Pancreas (tissue), 10 donors: ENCODE results near the gene PGF. TPM values are rescaled to one million over a fixed set of nuclear protein-coding genes. Genes with fewer than 3 reads are reported as not detected.

ENCODE experiments used
- ATAC-seq, 4 donors: fragments of 200-7000 bp; cut with Tn5 transposase; one replicate each; pipeline versions ENCODE4 v1.8.0 to v1.9.1; 2020; ENCODE audit warnings: mild to moderate bottlenecking in 4 of 4, moderate library complexity in 4 of 4
- DNase-seq, 6 donors: peaks; one replicate each; pipeline ENCODE4 v3.0.0-alpha.2; 2020
- FAIRE-seq: peaks from 2 replicates; lab custom pipeline; 2012; peaks lifted over from hg19 to GRCh38; lab: Jason Lieb, UNC
- H3K27ac ChIP-seq, 4 donors: fragments of 200-600 bp; sonication (generic); 1 replicate in 3 of 4; 2 replicates in 1 of 4; pipeline versions ENCODE4 v1.5.0 to v1.8.0; 2020
- H3K27me3 ChIP-seq, 4 donors: fragments of 200-600 bp; one replicate each; pipeline ENCODE4 v1.8.0; 2021
- H3K36me3 ChIP-seq, 3 donors: fragments of 200-600 bp; sonication (generic) in 1 of 3; one replicate each; pipeline versions ENCODE4 v1.5.0 to v1.8.0; 2020 to 2021
- H3K4me1 ChIP-seq, 3 donors: fragments of 200-600 bp; one replicate each; pipeline ENCODE4 v1.8.0; 2021
- H3K4me3 ChIP-seq, 4 donors: fragments of 200-600 bp; sonication (generic) in 2 of 4; one replicate each; pipeline versions ENCODE4 v1.5.0 to v1.8.0; 2020 to 2021
- H3K9me3 ChIP-seq, 4 donors: fragments of 200-600 bp; one replicate each; pipeline ENCODE4 v1.8.0; 2021
- CTCF ChIP-seq, 4 donors: fragments of 200-600 bp; sonication (generic) in 3 of 4; IDR thresholded peaks; one replicate each; pipeline versions ENCODE4 v1.5.0 to v1.8.0; 2021; ENCODE audit warnings: antibody characterized with exemption in 4 of 4
- WGBS, 2 donors: extraction: QIAGEN DNeasy Blood & Tissue Kit; methylation state at CpG; one replicate each; pipeline ENCODE4 v1.1.7; 2013; 5-methylcytosine and 5-hydroxymethylcytosine counted together
- intact Hi-C, 3 donors: fragments of 100-400 bp; cut with DNase I; formaldehyde crosslinking; loops; one replicate each; pipeline versions ENCODE4 v1.11.1 to v1.14.2; 2022
- polyA plus RNA-seq, 2 donors: library from polyadenylated mRNA; stranded (reverse); fragments of 200-250 nt; gene quantifications; one replicate each; pipeline ENCODE4 v1.2.3, GENCODE V29; 2013
- total RNA-seq, 6 donors: library from RNA; stranded (reverse); fragmentation: NEBNext Ultra II Directional in 4 of 6; extraction: Animal tissue kit (Norgen Biotek cat#: 25700) in 4 of 6; gene quantifications; one replicate each; pipeline versions ENCODE4 v1.2.1 to v1.2.4, GENCODE V29; 2021 to 2023
- donor health status: healthy with polysubstance abuse.
- donor health status: DM: no; HTN: no; CAD: no; lungs with moderate emphysema.
- donor health status: DM: no; HTN: no; CAD: no.
- donor health status: control.
- donor health status: control.
- donor health status: Bipolar disorder and iron deficiency.
- donor health status: DM: yes; HTN: yes; CAD: no.
- donor health status: DM: no; HTN: no; CAD: no.
- donor health status: DM: no; HTN: no; CAD: no.
- donor health status: DM: yes; HTN: yes; CAD: no.

PGF gene
- total and polyA plus RNA-seq, 8 donors, result 0.73 to 4.7 (median 1.6) TPM

DNA sequence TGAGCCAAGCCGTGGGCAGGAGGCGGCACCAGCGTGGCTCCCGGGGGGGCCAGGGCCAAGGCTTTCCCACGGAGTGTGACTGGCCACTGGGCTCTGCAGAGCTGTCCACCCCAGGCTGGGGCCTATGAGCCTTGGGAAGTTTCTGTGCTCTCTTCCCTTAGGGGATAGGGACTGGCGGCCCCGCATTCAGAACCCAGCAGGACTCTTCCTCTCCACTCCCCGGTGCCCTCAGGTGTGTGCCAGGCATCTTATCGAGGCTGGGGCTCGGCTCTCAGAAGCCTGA, 29.6 kb upstream of the PGF start:
- Histone ChIP-seq H3K4me3 (no peak overlapping the region), H3K27me3 (no peaks in the 10 kb centered on the region), H3K4me1 (no peaks in the 10 kb centered on the region), H3K36me3 (no peaks in the 10 kb centered on the region), H3K27ac (no peak overlapping the region), H3K9me3 (no peaks in the 10 kb centered on the region)
- no peak for ATAC-seq
- FAIRE-seq, result no peak
- TF ChIP-seq CTCF (IDR thresholded peaks at IDR 0.05), result no peak
- intact Hi-C loops, result no loop called here
- 73 to 76% methylated on average over 10 of the region's 10 CpGs for WGBS, 2 donors
- DNase-seq, result no peak

DNA sequence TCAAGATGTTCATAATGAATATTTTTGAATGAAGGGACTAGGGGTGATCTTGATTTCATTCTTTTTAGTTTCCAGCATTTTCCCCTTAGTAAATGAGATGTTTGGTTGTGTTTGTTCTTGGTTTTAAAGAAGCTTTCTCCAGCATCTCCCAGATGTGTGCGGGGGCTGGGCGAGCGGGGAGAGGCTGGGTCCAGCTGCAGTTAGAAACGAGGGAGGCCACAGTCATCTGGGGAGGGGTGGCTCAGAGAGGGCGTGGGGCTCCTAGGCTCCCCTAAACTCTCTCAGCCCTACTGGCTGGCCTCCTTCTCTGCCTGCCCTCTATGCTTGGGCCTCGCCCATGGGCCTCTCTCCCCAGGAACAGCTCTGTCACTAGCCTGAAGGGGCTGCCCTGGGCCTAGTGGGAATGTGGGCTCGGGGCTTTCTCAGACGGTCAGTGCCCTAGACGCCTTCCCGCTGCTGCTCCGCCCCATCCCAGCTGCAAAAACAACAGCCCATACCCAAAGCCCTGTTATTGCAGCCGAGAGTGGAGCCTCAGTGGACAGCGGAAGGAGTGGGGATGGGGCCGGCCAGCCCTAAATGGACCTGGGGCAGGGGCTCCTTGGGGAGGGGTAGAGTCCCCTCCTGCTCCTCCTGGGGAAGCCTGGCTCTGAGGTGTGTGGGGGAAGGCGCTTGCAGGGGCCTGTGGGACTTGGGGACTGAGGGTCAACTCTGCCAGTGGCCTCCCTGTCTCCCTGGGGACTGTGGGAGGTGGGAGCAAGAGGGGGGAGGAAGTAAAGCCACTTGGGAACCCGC, 29.0 kb upstream of the PGF start:
- no peak for TF ChIP-seq CTCF (IDR thresholded peaks at IDR 0.05)
- no peak for FAIRE-seq
- Histone ChIP-seq H3K36me3 (no peaks in the 10 kb centered on the region), H3K27ac (no peak overlapping the region), H3K27me3 (no peaks in the 10 kb centered on the region), H3K4me3 (no peak overlapping the region), H3K9me3 (no peaks in the 10 kb centered on the region), H3K4me1 (no peaks in the 10 kb centered on the region)
- ATAC-seq, result no peak
- DNase-seq, result no peak
- intact Hi-C loops, result no loop called here
- WGBS, 2 donors, result 79 to 83% methylated on average over 16 of the region's 16 CpGs

- Histone ChIP-seq H3K9me3 (no peaks in the 10 kb centered on the region), H3K4me3 (no peak overlapping the region), H3K27me3 (no peaks in the 10 kb centered on the region), H3K27ac (no peak overlapping the region), H3K36me3 (no peaks in the 10 kb centered on the region), H3K4me1 (no peaks in the 10 kb centered on the region)
- FAIRE-seq (no peak), DNase-seq (no peak), ATAC-seq (no peak)
- intact Hi-C loops, result no loop called here
- 86 to 88% methylated on average over 1 of the region's 1 CpG for WGBS, 2 donors
- TF ChIP-seq CTCF (IDR thresholded peaks at IDR 0.05), result no peak
These were observed 27.9 kb upstream of the PGF start for GRCh38 chr14:74983343-74983742.

DNA sequence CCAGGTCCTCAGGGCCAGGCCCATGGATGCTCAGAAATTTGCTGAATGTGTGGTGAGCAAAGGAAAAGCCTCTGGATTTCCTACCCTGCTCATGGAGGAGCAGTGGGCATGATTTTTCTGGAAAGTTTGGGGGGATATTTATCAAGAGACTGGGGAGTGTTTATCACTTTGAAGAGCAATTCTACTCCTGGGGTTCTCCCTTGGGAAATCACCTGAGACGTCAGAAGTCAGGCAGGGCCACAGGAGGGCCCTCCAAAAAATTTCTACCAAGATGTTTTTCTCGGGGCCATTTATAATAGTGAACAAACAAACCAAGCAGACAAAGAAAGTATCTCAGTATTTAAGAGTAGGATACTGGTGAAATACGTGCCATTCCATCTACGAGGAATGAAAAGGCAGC, 27.3 kb upstream of the PGF start:
- intact Hi-C loops, result no loop called here
- 80 to 89% methylated on average over 4 of the region's 4 CpGs for WGBS, 2 donors
- Histone ChIP-seq H3K27me3 (no peaks in the 10 kb centered on the region), H3K9me3 (no peaks in the 10 kb centered on the region), H3K36me3 (no peaks in the 10 kb centered on the region), H3K27ac (no peak overlapping the region), H3K4me1 (no peaks in the 10 kb centered on the region), H3K4me3 (no peak overlapping the region)
- TF ChIP-seq CTCF (IDR thresholded peaks at IDR 0.05), result no peak
- ATAC-seq (no peak), FAIRE-seq (no peak), DNase-seq (no peak)

GRCh38 chr14:74981833-74982232, 26.4 kb upstream of the PGF start:
- FAIRE-seq (no peak), DNase-seq (no peak)
- no peak overlapping the region for H3K27ac ChIP-seq

More at GRCh38 chr14:74981833-74982232, 26.4 kb upstream of the PGF start:
- 76 to 78% methylated on average over 5 of the region's 5 CpGs for WGBS, 2 donors
- Histone ChIP-seq H3K4me3 (no peak overlapping the region), H3K36me3 (no peaks in the 10 kb centered on the region), H3K27me3 (no peaks in the 10 kb centered on the region), H3K4me1 (no peaks in the 10 kb centered on the region), H3K9me3 (no peaks in the 10 kb centered on the region)
- ATAC-seq, result no peak
- TF ChIP-seq CTCF (IDR thresholded peaks at IDR 0.05), result no peak
- intact Hi-C loops, result no loop called here
